Lower leg skin (tissue), 3 donors: ENCODE data around the gene DEF6.
A peak's percentile ranks its signal among the peaks of the same experiment; 100 is the strongest.

ENCODE experiments used
- CTCF ChIP-seq, 3 donors: fragments of 450-650 bp; IDR thresholded peaks; one replicate each; pipeline ENCODE4 v1.5.1; 2016; ENCODE audit warnings: antibody characterized with exemption in 3 of 3, mild to moderate bottlenecking in 3 of 3, moderate library complexity in 2 of 3
- POLR2A ChIP-seq, 2 donors: fragments of 450-650 bp; IDR thresholded peaks; one replicate each; pipeline ENCODE4 v1.6.1; 2016 to 2017; ENCODE audit warnings: antibody characterized with exemption in 2 of 2, mild to moderate bottlenecking in 1 of 2, moderate library complexity in 1 of 2

- peak in 1 of 3 donors; percentile 98 for TF ChIP-seq CTCF (IDR thresholded peaks at IDR 0.05)
- TF ChIP-seq POLR2A (IDR thresholded peaks at IDR 0.05): peak in 1 of 2 donors; percentile 36
These were observed 38.2 kb upstream of the DEF6 start, which contains the start of gene ZNF76 for GRCh38 chr6:35259194-35259947.
